Pancreas (tissue), 10 donors: Measurements from ENCODE around the gene S100A2. TPM values are rescaled to one million over a fixed set of nuclear protein-coding genes. Genes with fewer than 3 reads are reported as not detected.
"Not testable (repeated sequence)": the region's sequence is repeated elsewhere in the genome, so short reads cannot be mapped to it uniquely, and the experiment has no call there.

Source experiments
- ATAC-seq, 4 donors: fragments of 200-7000 bp; cut with Tn5 transposase; one replicate each; pipeline versions ENCODE4 v1.8.0 to v1.9.1; 2020; ENCODE audit warnings: mild to moderate bottlenecking in 4 of 4, moderate library complexity in 4 of 4
- DNase-seq, 6 donors: peaks; one replicate each; pipeline ENCODE4 v3.0.0-alpha.2; 2020
- FAIRE-seq: peaks from 2 replicates; lab custom pipeline; 2012; peaks lifted over from hg19 to GRCh38; lab: Jason Lieb, UNC
- H3K27ac ChIP-seq, 4 donors: fragments of 200-600 bp; sonication (generic); 1 replicate in 3 of 4; 2 replicates in 1 of 4; pipeline versions ENCODE4 v1.5.0 to v1.8.0; 2020
- H3K27me3 ChIP-seq, 4 donors: fragments of 200-600 bp; one replicate each; pipeline ENCODE4 v1.8.0; 2021
- H3K36me3 ChIP-seq, 3 donors: fragments of 200-600 bp; sonication (generic) in 1 of 3; one replicate each; pipeline versions ENCODE4 v1.5.0 to v1.8.0; 2020 to 2021
- H3K4me1 ChIP-seq, 3 donors: fragments of 200-600 bp; one replicate each; pipeline ENCODE4 v1.8.0; 2021
- H3K4me3 ChIP-seq, 4 donors: fragments of 200-600 bp; sonication (generic) in 2 of 4; one replicate each; pipeline versions ENCODE4 v1.5.0 to v1.8.0; 2020 to 2021
- H3K9me3 ChIP-seq, 4 donors: fragments of 200-600 bp; one replicate each; pipeline ENCODE4 v1.8.0; 2021
- WGBS, 2 donors: extraction: QIAGEN DNeasy Blood & Tissue Kit; methylation state at CpG; one replicate each; pipeline ENCODE4 v1.1.7; 2013; 5-methylcytosine and 5-hydroxymethylcytosine counted together
- intact Hi-C, 3 donors: fragments of 100-400 bp; cut with DNase I; formaldehyde crosslinking; loops; one replicate each; pipeline versions ENCODE4 v1.11.1 to v1.14.2; 2022
- polyA plus RNA-seq, 2 donors: library from polyadenylated mRNA; stranded (reverse); fragments of 200-250 nt; gene quantifications; one replicate each; pipeline ENCODE4 v1.2.3, GENCODE V29; 2013
- total RNA-seq, 6 donors: library from RNA; stranded (reverse); fragmentation: NEBNext Ultra II Directional in 4 of 6; extraction: Animal tissue kit (Norgen Biotek cat#: 25700) in 4 of 6; gene quantifications; one replicate each; pipeline versions ENCODE4 v1.2.1 to v1.2.4, GENCODE V29; 2021 to 2023
- TF ChIP-seq, protein P1 (sequence below), 4 donors: fragments of 200-600 bp; sonication (generic) in 3 of 4; IDR thresholded peaks; one replicate each; pipeline versions ENCODE4 v1.5.0 to v1.8.0; 2021; ENCODE audit warnings: antibody characterized with exemption in 4 of 4
- donor health status: healthy with polysubstance abuse.
- donor health status: DM: no; HTN: no; CAD: no; lungs with moderate emphysema.
- donor health status: DM: no; HTN: no; CAD: no.
- donor health status: control.
- donor health status: control.
- donor health status: Bipolar disorder and iron deficiency.
- donor health status: DM: yes; HTN: yes; CAD: no.
- donor health status: DM: no; HTN: no; CAD: no.
- donor health status: DM: no; HTN: no; CAD: no.
- donor health status: DM: yes; HTN: yes; CAD: no.

S100A2 gene
- total and polyA plus RNA-seq, 8 donors = 0.60 to 2.8 (median 1.3) TPM; not detected in 2

DNA sequence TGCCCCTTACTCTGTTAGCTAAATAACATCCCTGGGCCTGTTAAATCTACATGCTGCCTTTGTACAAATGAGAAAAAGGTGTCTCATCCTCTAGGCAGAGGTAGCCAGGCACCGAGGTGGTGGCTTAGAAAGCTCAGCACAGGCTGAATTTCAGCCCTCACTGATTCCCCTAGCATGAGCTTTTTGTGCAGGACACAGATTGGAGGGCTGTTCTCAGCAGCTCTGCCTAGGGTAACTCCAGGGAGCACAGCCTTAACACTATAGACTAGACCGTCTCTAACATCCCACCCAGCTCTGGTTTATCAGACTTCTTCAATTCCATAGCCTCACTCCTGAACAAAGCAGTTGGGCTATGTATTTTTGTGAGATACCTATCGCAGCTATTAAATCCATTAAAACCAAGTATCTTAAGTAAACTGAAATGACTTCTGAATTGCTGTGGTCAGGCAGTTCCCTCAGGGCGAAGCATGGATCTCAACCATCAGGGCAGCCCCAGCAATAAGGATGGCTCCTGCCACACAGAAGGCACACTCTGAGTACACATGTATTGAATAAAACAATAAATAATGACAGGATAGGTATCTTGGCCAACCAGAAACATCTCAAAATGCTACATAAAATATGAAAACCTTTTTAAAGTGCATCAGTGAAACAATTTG is 44.7 kb downstream of the S100A2 start:
- TF ChIP-seq, protein P1, sequence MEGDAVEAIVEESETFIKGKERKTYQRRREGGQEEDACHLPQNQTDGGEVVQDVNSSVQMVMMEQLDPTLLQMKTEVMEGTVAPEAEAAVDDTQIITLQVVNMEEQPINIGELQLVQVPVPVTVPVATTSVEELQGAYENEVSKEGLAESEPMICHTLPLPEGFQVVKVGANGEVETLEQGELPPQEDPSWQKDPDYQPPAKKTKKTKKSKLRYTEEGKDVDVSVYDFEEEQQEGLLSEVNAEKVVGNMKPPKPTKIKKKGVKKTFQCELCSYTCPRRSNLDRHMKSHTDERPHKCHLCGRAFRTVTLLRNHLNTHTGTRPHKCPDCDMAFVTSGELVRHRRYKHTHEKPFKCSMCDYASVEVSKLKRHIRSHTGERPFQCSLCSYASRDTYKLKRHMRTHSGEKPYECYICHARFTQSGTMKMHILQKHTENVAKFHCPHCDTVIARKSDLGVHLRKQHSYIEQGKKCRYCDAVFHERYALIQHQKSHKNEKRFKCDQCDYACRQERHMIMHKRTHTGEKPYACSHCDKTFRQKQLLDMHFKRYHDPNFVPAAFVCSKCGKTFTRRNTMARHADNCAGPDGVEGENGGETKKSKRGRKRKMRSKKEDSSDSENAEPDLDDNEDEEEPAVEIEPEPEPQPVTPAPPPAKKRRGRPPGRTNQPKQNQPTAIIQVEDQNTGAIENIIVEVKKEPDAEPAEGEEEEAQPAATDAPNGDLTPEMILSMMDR (IDR thresholded peaks at IDR 0.05) = no peak
- DNase-seq = no peak
- no peak for FAIRE-seq
- no peaks in the 10 kb centered on the region for H3K36me3 ChIP-seq
- intact Hi-C loops = no loop called here
- no peaks in the 10 kb centered on the region for H3K9me3 ChIP-seq
- H3K4me1 ChIP-seq = peaks cover 0 to 5% (median 3%) of the 10 kb centered on the region in 3 donors
- no peak for ATAC-seq
- peak overlapping the region in 2 of 4 donors; percentile 45 to 56 for H3K27ac ChIP-seq
- WGBS, 2 donors = 75 to 80% methylated on average over 4 of the region's 4 CpGs
- no peak overlapping the region for H3K4me3 ChIP-seq
- H3K27me3 ChIP-seq = no peaks in the 10 kb centered on the region

DNA sequence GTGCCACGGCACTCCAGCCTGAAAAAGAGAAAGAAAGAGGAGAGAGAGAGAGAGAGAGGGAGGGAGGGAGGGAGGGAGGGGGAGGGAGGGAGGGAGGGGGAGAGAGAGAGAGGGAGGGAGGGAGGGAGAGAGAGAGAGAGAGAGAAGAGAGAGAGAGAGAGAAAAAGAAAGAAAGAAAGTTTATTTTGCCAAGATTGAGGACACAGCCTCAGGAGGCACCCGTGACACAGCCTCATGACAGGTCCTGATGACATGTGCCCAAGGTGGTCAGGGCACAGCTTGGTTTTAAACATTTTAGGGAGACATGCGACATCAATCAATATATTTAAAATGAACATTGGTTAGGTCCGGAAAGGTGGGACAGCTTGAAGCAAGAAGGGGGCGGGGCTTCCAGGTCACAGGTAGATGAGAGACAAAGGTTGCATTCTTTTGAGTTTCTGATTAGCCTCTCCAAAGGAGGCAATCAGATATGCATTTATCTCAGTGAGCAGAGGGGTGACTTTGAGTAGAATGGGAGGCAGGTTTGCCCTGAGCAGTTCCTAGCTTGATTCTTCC is 45.4 kb downstream of the S100A2 start:
- H3K9me3 ChIP-seq, H3K27me3 ChIP-seq, H3K4me3 ChIP-seq, H3K4me1 ChIP-seq, H3K36me3 ChIP-seq, intact Hi-C loops, FAIRE-seq: not testable (repeated sequence)
- 32 to 46% methylated on average over 4 to 5 of the region's 5 CpGs for WGBS, 2 donors
- ATAC-seq (peak; percentile 31 to 78 (median 66)), DNase-seq (peak in 3 of 6 donors; percentile 57 to 68 (median 59))
- H3K27ac ChIP-seq = peak overlapping the region in 2 of 4 donors; percentile 45 to 56

DNA sequence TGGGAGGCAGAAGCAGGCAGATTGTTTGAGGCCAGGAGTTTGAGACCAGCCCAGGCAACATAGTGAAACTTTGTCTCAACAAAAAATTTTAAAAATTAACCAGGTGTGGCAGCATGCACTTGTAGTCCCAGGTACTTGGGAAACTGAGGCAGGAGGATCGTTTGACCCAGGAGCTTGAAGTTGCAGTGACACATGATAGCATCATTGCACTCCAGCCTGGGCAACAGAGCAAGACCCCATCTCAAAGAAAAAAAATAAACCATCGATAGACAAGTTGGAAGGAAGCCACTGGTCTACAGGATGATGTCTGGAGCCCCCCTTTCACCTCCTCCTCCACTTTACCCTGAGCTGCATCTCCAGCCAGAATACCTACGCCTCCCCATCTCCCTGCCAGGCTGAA is 46.4 kb downstream of the S100A2 start:
- 67 to 82% methylated on average over 3 of the region's 3 CpGs for WGBS, 2 donors
- FAIRE-seq (no peak), DNase-seq (no peak), ATAC-seq (no peak)
- Histone ChIP-seq H3K4me3 (no peak overlapping the region), H3K27me3 (no peaks in the 10 kb centered on the region), H3K27ac (no peak overlapping the region), H3K36me3 (no peaks in the 10 kb centered on the region), H3K4me1 (peaks cover 0 to 5% (median 3%) of the 10 kb centered on the region in 3 donors), H3K9me3 (no peaks in the 10 kb centered on the region)
- TF ChIP-seq, protein P1 (IDR thresholded peaks at IDR 0.05) = no peak
- intact Hi-C loops = no loop called here

DNA sequence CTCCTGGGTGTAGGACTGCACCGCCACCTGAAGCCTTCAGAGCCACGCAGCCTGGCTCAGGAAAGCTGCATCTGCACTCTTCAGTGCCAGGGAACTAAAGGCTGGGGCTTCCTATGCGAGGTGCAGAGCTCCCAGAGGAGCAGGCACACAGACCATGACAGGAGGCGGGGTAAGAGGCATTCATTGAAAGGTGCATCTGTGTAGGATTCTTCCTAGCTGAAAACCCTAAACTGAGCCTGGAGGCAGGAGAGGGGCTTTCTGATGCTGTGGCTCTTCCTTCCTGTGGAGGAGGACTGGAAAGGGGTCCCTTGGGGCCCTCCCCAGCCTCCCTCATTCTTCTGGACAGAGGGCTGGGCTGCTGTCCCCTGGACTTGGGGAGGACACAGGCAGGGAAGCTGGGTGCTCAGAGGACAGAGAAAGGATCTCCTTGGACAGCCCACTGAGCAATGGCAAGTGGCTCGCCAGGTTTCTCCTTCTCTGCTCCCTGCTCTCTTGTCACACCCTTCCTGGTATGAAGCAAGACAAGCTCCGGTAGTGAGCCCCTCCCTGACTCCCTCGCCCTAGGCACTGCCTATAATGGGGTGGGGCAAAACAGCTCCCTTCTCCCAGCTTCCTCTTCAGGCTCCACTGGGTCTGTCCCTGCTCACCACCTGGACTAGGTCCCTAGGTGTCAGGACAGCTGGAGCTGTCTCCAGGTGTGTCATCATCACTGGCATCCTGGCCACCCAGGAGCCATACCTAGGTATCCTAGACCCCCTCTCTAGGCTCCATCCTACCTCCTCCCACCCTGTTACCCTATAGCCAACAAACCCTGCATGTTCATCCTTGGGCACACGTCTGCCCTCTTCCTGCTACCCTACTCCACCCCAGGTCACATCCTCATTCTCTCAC is 49.9 kb downstream of the S100A2 start:
- DNase-seq = no peak
- peak in 3 of 4 donors; percentile 63 to 67 (median 66) for ATAC-seq
- Histone ChIP-seq H3K4me1 (peaks cover 0 to 3% (median 3%) of the 10 kb centered on the region in 3 donors), H3K27ac (no peak overlapping the region), H3K36me3 (no peaks in the 10 kb centered on the region), H3K9me3 (no peaks in the 10 kb centered on the region), H3K27me3 (no peaks in the 10 kb centered on the region), H3K4me3 (no peak overlapping the region)
- 51 to 59% methylated on average over 8 of the region's 8 CpGs for WGBS, 2 donors
- intact Hi-C loops = no loop called here
- TF ChIP-seq, protein P1 (IDR thresholded peaks at IDR 0.05) = no peak
- no peak for FAIRE-seq

DNA sequence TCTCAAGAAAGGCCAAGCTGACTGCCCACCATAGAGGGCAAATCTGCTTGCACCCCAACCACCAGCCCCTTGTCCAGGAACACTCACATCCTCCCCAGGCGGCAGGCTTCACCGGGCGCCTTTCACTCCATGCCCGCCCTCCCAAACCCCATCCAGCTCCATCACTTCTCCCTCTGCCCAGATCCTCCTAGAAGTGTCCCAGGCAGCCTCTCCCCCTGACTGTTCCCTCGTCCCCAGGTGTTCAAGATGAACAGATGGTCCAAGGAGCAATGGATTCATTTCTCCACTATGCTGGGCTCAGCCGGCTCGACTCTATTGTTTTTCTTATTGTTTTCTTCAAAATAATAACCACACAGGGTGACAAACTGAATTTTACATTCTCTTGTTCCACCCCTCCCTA is 52.0 kb downstream of the S100A2 start:
- no peak for FAIRE-seq
- no peak for ATAC-seq
- 86 to 94% methylated on average over 7 of the region's 7 CpGs for WGBS, 2 donors
- no peak overlapping the region for H3K4me3 ChIP-seq
- intact Hi-C loops = loop anchor here in 2 of 3 donors (2.0 to 5.0 kb wide), 2 partner anchors 49 to 57 kb away; no protein-coding TSS in a partner anchor
- TF ChIP-seq, protein P1 (IDR thresholded peaks at IDR 0.05) = no peak
- H3K4me1 ChIP-seq = no peaks in the 10 kb centered on the region
- H3K27ac ChIP-seq = no peak overlapping the region
- no peaks in the 10 kb centered on the region for H3K27me3 ChIP-seq
- no peaks in the 10 kb centered on the region for H3K9me3 ChIP-seq
- no peak for DNase-seq
- no peaks in the 10 kb centered on the region for H3K36me3 ChIP-seq
